Heart right ventricle (tissue), 16 donors: ENCODE results near the gene ATG16L1. TPM values are rescaled to one million over a fixed set of nuclear protein-coding genes. Genes with fewer than 3 reads are reported as not detected.

Experiments
- ATAC-seq, 8 donors: fragments of 200-7000 bp; cut with Tn5 transposase; one replicate each; pipeline ENCODE4 v1.9.1; 2020; ENCODE audit warnings: mild to moderate bottlenecking in 8 of 8, moderate library complexity in 8 of 8, moderate number of reproducible peaks in 1 of 8
- DNase-seq, 2 donors: peaks; one replicate each; pipeline ENCODE4 v3.0.0-alpha.2; 2020
- H3K27ac ChIP-seq, 10 donors: fragments of 200-600 bp; sonication (generic) in 2 of 10; one replicate each; pipeline versions ENCODE4 v1.5.0 to v1.8.0; 2020 to 2022; ENCODE audit warnings: mild to moderate bottlenecking in 3 of 10
- H3K27me3 ChIP-seq, 7 donors: fragments of 200-600 bp; one replicate each; pipeline ENCODE4 v1.8.0; 2021 to 2022; ENCODE audit warnings: mild to moderate bottlenecking in 2 of 7
- H3K36me3 ChIP-seq, 9 donors: fragments of 200-600 bp; sonication (generic) in 1 of 9; one replicate each; pipeline versions ENCODE4 v1.5.0 to v1.8.0; 2020 to 2022; ENCODE audit warnings: mild to moderate bottlenecking in 2 of 9
- H3K4me1 ChIP-seq, 9 donors: fragments of 200-600 bp; sonication (generic) in 1 of 9; one replicate each; pipeline versions ENCODE4 v1.5.0 to v1.8.0; 2020 to 2022; ENCODE audit warnings: mild to moderate bottlenecking in 4 of 9
- H3K4me3 ChIP-seq, 10 donors: fragments of 200-600 bp; sonication (generic) in 2 of 10; one replicate each; pipeline versions ENCODE4 v1.5.0 to v1.8.0; 2020 to 2022; ENCODE audit warnings: mild to moderate bottlenecking in 7 of 10, moderate library complexity in 2 of 10
- H3K9me3 ChIP-seq, 11 donors: fragments of 200-600 bp in 10 of 11; sonication (generic) in 2 of 11; one replicate each; pipeline versions ENCODE4 v1.5.0 to v1.8.0; 2013 to 2022; ENCODE audit warnings: mild to moderate bottlenecking in 2 of 11, control low read depth in 1 of 11, moderate library complexity in 1 of 11
- WGBS, 2 donors: extraction: QIAGEN DNeasy Blood & Tissue Kit; methylation state at CpG; one replicate each; pipeline ENCODE4 v1.1.7; 2013; ENCODE audit warnings: inconsistent platforms in 1 of 2; 5-methylcytosine and 5-hydroxymethylcytosine counted together
- intact Hi-C, 10 donors: fragments of 100-400 bp; cut with DNase I; formaldehyde crosslinking; loops; one replicate each; pipeline versions ENCODE4 v1.11.1 to v1.14.2; 2022
- polyA plus RNA-seq, 2 donors: library from polyadenylated mRNA; stranded (reverse); fragments of 200-250 nt; gene quantifications; one replicate each; pipeline ENCODE4 v1.2.3, GENCODE V29; 2013
- total RNA-seq, 10 donors: library from RNA; stranded (reverse); fragmentation: NEBNext Ultra II Directional in 3 of 10; extraction: Animal tissue kit (Norgen Biotek cat#: 25700) in 3 of 10; gene quantifications; one replicate each; pipeline versions ENCODE4 v1.2.1 to v1.2.4, GENCODE V29; 2021 to 2023
- TF ChIP-seq, protein P1 (sequence below), 9 donors: fragments of 200-600 bp; sonication (generic) in 2 of 9; IDR thresholded peaks; one replicate each; pipeline versions ENCODE4 v1.5.0 to v1.8.0; 2021 to 2022; ENCODE audit warnings: antibody characterized with exemption in 9 of 9, mild to moderate bottlenecking in 5 of 9, moderate library complexity in 1 of 9
- donor health status: Arrhythmogenic right ventricular cardiomyopathy.
- donor health status: ischemic (EF 13 %, LVEDD 7.1; RV severe dilation, severe dysfunction).
- donor health status: healthy with polysubstance abuse.
- donor health status: DM: no; HTN: yes; CAD: no.
- donor health status: DM: no; HTN: no; CAD: no.
- donor health status: ischemic (EF 25% LVEDD 6.9; RV normal size, moderate dysfunction).
- donor health status: ischemic (EF 25% LVEDD 5.7; RV mildly dilated, moderate dysfunction).
- donor health status: healthy.
- donor health status: DM: yes; HTN: yes; CAD: no.
- donor health status: Ischemic cardiomyopathy.
- donor health status: ischemic (EF 35%, LVEDD 5.7; RV mildly dilated, moderate dysfunction).
- donor health status: nonischemic (EF 11% LVEDD 7.7; RV severe dilation, severe dysfunction).
- donor health status: DM: yes; HTN: yes; CAD: no.
- donor health status: PGD.
- donor health status: ischemic (EF 29% LVEDD 5.4; RV normal size, mild dysfunction).
- donor health status: nonischemic (EF 23%, LVEDD 6.1; RV moderate dilation, normal function).

ATG16L1 gene
- total and polyA plus RNA-seq, 12 donors = 7.4 to 19.2 (median 15.5) TPM

DNA sequence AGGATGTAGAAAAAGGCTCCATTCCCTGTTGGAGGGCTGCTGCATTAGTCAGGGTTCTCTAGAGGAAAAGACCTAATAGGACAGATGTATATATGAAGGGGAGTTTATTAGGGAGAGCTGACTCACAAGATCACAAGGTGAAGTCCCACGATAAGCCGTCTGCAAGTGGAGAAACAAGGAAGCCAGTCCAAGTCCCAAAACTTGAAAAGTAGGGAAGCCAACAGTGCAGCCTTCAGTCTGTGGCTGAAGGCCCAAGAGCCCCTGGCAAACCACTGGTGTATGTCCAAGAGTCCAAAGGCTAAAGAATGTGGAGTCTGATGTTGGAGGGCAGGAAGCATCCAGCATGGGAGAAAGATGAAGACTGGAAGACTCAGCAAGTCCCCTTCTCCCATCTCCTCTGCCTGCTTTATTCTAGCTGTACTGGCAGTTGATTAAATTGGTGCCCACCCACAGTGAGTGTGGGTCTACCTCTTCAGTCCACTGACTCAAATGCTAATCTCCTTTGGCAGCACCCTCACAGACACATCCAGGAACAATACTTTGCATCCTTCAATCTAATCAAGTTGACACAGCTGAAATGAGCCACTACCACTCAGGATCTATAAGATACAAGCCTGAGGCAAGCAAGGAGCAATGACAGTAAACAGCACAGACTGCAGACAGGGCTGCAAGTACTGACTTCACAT, 30.0 kb upstream of the ATG16L1 start:
- intact Hi-C loops = no loop called here

DNA sequence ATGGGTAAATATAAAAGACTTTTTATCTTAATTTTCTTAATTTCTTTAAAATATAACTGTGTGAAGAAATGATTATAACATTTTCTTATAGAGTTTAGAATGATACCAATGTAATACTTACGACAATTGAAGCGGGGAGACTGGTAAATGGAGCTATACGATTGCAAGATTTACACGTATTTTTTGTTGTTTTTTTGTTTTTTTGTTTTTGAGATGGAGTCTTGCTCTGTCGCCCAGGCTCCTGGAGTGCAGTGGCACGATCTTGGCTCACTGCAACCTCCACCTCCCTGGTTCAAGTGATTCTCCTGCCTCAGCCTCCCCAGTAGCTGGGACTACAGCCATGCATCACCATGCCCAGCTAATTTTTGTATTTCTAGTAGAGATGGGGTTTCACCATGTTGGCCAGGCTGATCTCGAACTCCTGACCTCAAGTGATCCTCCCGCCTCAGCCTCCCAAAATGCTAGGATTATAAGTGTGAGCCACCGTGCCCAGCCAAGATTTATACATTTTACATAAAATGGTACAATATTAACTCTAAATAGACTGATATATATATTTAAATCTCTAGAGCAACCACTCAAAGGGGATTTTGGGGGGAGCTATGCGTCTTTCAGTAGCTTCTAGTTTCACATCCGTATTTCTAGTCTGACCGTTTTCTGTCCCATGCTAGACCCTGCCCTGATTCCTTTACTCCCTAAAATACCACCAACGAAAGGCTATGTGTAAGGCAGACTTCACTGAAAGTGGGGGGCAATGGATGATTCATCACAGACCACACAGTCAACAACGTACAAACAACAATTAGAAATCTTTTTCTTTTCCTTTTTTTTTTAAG, 28.2 kb upstream of the ATG16L1 start:
- no peaks in the 10 kb centered on the region for H3K36me3 ChIP-seq
- DNase-seq (no peak), ATAC-seq (no peak)
- no peak overlapping the region for H3K27ac ChIP-seq
- no peak overlapping the region for H3K4me3 ChIP-seq
- no peaks in the 10 kb centered on the region for H3K9me3 ChIP-seq
- intact Hi-C loops = no loop called here
- peaks cover 0 to 6% (median 0%) of the 10 kb centered on the region in 7 donors for H3K27me3 ChIP-seq
- TF ChIP-seq, protein P1, sequence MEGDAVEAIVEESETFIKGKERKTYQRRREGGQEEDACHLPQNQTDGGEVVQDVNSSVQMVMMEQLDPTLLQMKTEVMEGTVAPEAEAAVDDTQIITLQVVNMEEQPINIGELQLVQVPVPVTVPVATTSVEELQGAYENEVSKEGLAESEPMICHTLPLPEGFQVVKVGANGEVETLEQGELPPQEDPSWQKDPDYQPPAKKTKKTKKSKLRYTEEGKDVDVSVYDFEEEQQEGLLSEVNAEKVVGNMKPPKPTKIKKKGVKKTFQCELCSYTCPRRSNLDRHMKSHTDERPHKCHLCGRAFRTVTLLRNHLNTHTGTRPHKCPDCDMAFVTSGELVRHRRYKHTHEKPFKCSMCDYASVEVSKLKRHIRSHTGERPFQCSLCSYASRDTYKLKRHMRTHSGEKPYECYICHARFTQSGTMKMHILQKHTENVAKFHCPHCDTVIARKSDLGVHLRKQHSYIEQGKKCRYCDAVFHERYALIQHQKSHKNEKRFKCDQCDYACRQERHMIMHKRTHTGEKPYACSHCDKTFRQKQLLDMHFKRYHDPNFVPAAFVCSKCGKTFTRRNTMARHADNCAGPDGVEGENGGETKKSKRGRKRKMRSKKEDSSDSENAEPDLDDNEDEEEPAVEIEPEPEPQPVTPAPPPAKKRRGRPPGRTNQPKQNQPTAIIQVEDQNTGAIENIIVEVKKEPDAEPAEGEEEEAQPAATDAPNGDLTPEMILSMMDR (IDR thresholded peaks at IDR 0.05) = no peak
- WGBS, 2 donors = 89 to 91% methylated on average over 14 of the region's 14 CpGs
- H3K4me1 ChIP-seq = no peaks in the 10 kb centered on the region

More for the DNA sequence above, 30.0 kb upstream of the ATG16L1 start:
- Histone ChIP-seq H3K27me3 (peaks cover 0 to 6% (median 0%) of the 10 kb centered on the region in 7 donors), H3K36me3 (no peaks in the 10 kb centered on the region), H3K27ac (no peak overlapping the region), H3K9me3 (no peaks in the 10 kb centered on the region), H3K4me3 (no peak overlapping the region), H3K4me1 (no peaks in the 10 kb centered on the region)
- DNase-seq (no peak), ATAC-seq (no peak)
- TF ChIP-seq, protein P1 (IDR thresholded peaks at IDR 0.05) = no peak
- 55 to 56% methylated on average over 2 of the region's 2 CpGs for WGBS, 2 donors

DNA sequence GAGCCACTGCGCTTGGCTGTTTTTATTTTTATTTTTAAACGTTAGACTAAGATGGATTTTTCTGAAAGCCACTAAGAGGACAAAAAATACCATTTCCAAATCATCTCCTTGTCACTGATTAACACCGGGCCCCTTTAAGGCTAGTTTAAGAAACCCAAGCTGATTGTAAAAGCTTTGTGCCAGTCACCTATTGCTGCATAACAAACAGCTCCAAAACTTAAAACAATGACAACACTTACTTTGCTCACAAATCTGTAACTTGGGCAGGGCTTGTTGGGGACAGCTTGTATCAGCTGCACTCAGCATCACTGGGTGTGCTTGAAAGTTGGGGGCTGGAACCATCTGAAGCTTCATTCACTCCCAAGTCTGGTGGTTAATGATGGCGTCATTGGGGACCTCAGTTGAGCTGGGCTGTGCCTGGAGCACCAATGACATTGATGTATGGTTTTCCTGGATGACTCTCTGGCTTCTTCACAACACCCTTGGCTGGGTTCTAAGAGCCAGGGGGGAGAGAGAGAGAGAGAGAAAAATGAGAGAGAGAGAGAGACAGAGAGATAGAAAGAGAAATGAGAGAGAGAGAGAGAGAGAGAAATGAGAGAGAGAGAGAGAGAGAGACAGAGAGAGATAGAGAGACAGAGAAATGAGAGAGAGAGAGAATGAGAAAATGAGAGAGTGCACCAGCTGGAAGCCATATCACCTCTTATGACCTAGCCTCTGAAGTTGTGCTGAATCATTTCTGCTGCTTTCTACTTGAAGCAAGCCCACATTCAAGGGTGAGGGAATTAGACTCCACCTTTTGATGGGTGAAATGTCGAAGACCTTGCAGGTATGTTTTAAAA, 26.0 kb upstream of the ATG16L1 start:
- ATAC-seq (no peak), DNase-seq (no peak)
- no peaks in the 10 kb centered on the region for H3K36me3 ChIP-seq
- intact Hi-C loops = no loop called here
- H3K4me3 ChIP-seq = no peak overlapping the region
- 86 to 88% methylated on average over 5 of the region's 5 CpGs for WGBS, 2 donors
- TF ChIP-seq, protein P1 (IDR thresholded peaks at IDR 0.05) = no peak
- peaks cover 0 to 6% (median 0%) of the 10 kb centered on the region in 7 donors for H3K27me3 ChIP-seq
- peaks cover 0 to under 1% (median 0%) of the 10 kb centered on the region in 9 donors for H3K4me1 ChIP-seq
- no peaks in the 10 kb centered on the region for H3K9me3 ChIP-seq
- no peak overlapping the region for H3K27ac ChIP-seq

DNA sequence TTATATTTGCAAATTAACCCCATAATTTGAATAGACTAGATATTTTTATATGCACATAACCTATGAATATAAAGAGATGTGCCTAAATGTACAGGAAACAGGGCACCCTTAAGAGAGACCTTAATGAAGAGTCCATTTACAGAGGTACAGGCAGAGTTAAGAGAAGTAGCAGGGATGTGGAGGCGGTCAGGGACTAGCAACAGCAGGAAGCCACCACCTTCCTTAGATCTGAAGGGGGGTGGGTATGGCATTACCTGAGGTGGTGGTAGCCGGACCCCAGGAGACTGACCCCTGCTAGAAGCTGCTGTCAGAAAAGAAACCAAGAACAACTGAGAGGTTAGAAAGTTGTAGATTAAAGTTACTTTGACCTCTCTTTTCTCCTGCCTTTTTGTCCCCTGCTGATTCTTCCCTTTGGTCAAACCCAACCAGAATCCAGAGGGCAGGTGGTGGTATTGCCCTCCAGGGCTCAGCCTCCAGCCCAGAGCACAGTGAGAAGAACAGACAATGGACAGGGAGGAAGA, 24.9 kb upstream of the ATG16L1 start:
- intact Hi-C loops = no loop called here
- 68 to 75% methylated on average over 2 of the region's 2 CpGs for WGBS, 2 donors
- peaks cover 0 to 7% (median 0%) of the 10 kb centered on the region in 9 donors for H3K4me1 ChIP-seq
- DNase-seq = no peak
- ATAC-seq = no peak
- H3K9me3 ChIP-seq = no peaks in the 10 kb centered on the region
- no peak overlapping the region for H3K4me3 ChIP-seq
- TF ChIP-seq, protein P1 (IDR thresholded peaks at IDR 0.05) = no peak
- peaks cover 0 to 6% (median 0%) of the 10 kb centered on the region in 7 donors for H3K27me3 ChIP-seq
- H3K27ac ChIP-seq = no peak overlapping the region
- no peaks in the 10 kb centered on the region for H3K36me3 ChIP-seq
